ENCODE results near the gene ARHGAP42.
"Not testable (repeated sequence)": the region's sequence is repeated elsewhere in the genome, so short reads cannot be mapped to it uniquely, and the experiment has no call there.

ARHGAP42 gene

DNA sequence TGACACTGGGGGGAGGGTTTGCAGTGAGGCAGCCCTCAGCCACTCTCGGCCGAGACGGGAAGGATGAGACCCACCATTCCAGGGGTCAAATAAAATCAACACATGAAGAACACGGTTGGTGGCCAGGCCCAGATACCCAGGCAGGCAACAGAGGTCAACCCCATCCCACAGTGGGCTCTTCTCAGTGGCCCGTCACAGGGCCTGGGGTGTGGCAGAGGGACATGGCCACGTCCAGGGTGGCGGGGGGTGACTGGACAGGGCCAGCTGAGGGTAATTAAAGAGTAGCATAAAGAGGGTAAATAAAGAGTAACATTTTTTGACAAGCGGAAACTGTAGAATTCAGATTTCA, 188.4 kb downstream of the ARHGAP42 start:
- Mint-ChIP-seq H3K4me3 (no peak overlapping the region), H3K4me1 (ENCODE audit: low read depth) (no peaks in the 10 kb centered on the region), H3K36me3 (ENCODE audit: low read depth) (no peaks in the 10 kb centered on the region), H3K27me3 (ENCODE audit: low read depth) (no peaks in the 10 kb centered on the region), H3K9me3 (no peaks in the 10 kb centered on the region), H3K27ac (no peak overlapping the region)

DNA sequence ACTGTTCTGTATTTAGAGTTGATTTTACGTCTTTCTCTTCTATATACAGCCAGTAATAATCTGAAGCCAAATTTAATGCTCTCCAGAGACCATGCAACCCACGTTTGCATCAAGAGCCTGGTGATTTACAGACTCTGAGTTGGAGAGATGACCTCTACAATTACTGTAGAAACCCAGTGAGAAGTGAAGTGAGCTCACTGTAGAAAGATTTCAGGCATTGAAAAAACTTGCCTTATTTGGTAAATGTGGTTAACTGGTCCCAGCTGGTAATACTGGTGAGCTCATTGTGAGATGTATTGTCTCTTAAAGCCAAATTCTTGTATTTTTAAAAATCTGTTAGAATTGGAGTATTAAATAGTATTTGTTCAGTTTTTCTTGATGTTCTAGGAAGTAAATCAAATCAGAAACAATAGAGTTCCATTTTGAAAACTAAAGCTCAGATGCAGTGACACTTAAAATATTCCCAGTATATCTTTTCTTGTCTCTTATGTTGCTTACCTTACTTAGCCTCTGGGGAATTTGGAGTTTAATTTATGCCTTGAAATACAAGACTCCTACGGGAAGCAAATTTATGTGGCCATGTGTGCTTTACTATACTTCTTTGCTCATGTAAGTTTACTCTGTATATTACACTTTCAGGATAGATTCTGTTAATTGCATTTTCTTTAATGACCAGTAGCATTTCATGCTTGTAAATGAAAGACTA, 189.9 kb downstream of the ARHGAP42 start:
- no peaks in the 10 kb centered on the region for H3K36me3 Mint-ChIP-seq (ENCODE audit: low read depth)
- H3K9me3 Mint-ChIP-seq, result no peaks in the 10 kb centered on the region
- no peaks in the 10 kb centered on the region for H3K27me3 Mint-ChIP-seq (ENCODE audit: low read depth)
- H3K4me1 Mint-ChIP-seq (ENCODE audit: low read depth), result no peaks in the 10 kb centered on the region
- no peak overlapping the region for H3K27ac Mint-ChIP-seq
- H3K4me3 Mint-ChIP-seq, result no peak overlapping the region

DNA sequence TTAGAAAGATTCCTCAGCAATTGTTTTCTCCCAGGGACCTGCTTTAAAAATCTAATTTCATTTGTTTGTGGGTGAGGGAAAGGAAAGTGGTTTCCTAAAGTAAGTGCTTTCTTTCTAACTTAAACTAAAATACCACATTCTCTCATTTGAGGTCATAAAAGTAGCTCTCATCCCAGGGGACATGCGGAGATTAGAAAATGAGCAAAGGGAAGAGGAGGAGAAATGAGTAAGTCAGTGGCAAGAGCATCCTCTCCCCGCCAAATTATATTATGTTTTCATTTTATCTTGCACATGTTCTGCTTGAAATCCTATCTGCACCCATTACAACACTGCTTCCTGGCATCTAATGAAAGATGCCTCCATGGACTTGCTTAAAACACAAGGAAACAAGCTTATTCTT, 191.4 kb downstream of the ARHGAP42 start:
- Mint-ChIP-seq H3K4me3 (no peak overlapping the region), H3K36me3 (ENCODE audit: low read depth) (no peaks in the 10 kb centered on the region)

DNA sequence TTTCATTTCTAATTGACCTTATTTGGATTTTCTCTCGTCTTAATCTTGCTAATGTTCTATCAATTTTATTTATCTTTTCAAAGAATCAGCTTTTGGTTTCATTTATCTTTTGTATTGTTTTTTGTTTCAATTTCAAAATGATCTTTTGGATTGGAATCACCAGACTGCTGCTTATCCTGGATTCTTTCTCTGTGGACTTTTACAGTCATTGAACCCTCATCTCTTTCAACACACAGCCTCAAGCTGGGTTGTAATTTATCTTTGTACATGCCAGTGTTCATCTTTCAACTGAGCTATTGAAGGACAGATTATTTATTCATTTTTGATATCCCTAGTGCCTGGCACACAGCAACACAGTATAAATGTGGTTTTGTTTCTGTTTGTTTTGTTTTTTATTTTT, 195.9 kb downstream of the ARHGAP42 start:
- Mint-ChIP-seq H3K4me1 (ENCODE audit: low read depth) (no peaks in the 10 kb centered on the region), H3K9me3 (peaks cover 7% of the 10 kb centered on the region), H3K4me3 (no peak overlapping the region), H3K27ac (no peak overlapping the region), H3K36me3 (ENCODE audit: low read depth) (no peaks in the 10 kb centered on the region), H3K27me3 (ENCODE audit: low read depth) (no peaks in the 10 kb centered on the region)

More for the DNA sequence above, 191.4 kb downstream of the ARHGAP42 start:
- no peaks in the 10 kb centered on the region for H3K4me1 Mint-ChIP-seq (ENCODE audit: low read depth)
- no peak overlapping the region for H3K27ac Mint-ChIP-seq
- H3K9me3 Mint-ChIP-seq, result peaks cover 7% of the 10 kb centered on the region
- no peaks in the 10 kb centered on the region for H3K27me3 Mint-ChIP-seq (ENCODE audit: low read depth)

DNA sequence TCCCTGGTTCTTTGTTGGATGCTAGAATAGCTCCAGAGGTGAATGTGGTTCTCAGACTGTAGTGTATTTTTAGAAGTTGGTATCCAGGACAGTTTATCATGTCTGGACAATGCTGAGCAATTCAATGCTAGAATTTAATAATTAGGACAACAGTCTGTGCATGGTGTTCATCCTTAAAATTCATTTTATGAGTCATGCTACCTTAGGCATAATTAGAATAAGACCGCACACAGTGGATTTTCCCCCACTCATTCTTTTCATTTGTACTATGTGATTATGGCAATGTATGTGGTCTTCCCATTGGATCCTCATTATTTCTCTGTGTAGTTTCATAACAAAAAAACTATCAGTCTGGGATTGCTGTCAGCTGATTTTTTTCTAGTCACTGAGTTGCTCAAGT, 196.7 kb downstream of the ARHGAP42 start:
- Mint-ChIP-seq H3K27ac (no peak overlapping the region), H3K9me3 (peaks cover 7% of the 10 kb centered on the region), H3K4me3 (no peak overlapping the region), H3K36me3 (ENCODE audit: low read depth) (no peaks in the 10 kb centered on the region), H3K27me3 (ENCODE audit: low read depth) (no peaks in the 10 kb centered on the region), H3K4me1 (ENCODE audit: low read depth) (no peaks in the 10 kb centered on the region)

DNA sequence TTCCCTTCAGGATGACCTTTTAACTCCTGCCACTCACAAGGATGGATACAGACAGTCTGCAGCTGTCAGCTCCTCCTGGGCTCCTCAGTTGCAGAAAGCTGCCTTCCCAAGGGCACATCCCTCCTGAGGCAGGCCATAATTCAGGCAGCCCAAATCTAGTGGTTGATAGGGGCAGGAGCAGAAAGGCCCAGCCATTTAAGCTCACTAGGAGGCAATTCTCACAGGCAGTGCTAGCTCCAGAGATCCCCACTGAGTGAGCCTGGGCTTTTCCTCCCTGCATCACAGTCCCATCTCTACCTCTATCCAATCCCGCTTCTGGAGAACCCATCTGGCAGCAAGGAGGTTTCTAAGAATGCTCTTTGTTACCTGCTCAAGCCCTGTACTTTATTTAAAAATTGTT, 200.6 kb downstream of the ARHGAP42 start:
- no peaks in the 10 kb centered on the region for H3K4me1 Mint-ChIP-seq (ENCODE audit: low read depth)
- H3K36me3 Mint-ChIP-seq (ENCODE audit: low read depth), result no peaks in the 10 kb centered on the region
- no peak overlapping the region for H3K4me3 Mint-ChIP-seq
- peaks cover 4% of the 10 kb centered on the region for H3K9me3 Mint-ChIP-seq
- no peak overlapping the region for H3K27ac Mint-ChIP-seq
- no peaks in the 10 kb centered on the region for H3K27me3 Mint-ChIP-seq (ENCODE audit: low read depth)

DNA sequence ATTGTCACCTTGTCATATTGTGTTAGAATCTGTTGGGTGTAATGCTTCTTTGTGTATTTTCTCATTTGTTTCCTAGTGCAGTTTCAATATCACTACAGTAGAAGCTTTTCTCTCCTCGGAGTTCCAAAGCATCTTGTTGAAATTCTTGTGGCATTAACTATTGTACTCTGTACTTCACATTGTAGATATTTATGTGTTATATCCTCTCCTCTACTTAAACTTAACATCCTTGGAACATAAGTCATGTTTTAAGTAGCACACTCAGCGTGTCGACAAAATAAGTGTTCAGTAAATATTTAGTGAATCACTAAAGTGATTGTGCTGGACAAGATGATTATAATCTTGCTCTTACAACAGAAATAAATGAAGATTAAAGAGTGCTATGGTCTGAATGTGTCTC, 201.7 kb downstream of the ARHGAP42 start:
- H3K9me3 Mint-ChIP-seq, result no peaks in the 10 kb centered on the region
- no peaks in the 10 kb centered on the region for H3K36me3 Mint-ChIP-seq (ENCODE audit: low read depth)
- no peak overlapping the region for H3K27ac Mint-ChIP-seq
- H3K4me3 Mint-ChIP-seq, result no peak overlapping the region
- H3K27me3 Mint-ChIP-seq (ENCODE audit: low read depth), result no peaks in the 10 kb centered on the region
- no peaks in the 10 kb centered on the region for H3K4me1 Mint-ChIP-seq (ENCODE audit: low read depth)

DNA sequence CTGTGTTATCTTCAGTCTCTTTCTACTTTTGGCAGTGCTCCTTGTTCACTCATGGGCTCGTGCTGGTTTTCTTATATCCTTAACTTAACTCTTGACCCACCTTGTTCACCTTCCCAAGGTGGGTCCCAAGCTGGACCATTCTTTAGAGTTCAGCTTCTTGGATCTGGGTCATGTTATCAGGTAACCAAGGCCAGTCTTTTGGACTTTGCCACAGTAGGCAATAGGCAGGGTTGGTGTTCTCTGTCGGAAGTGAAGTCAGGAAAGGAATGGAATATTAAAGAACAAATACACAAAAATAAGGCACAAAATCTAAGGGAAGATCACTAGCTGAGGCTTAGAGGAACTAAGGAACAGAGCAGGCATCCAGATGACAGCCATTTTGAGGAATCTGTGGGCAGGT, 202.7 kb downstream of the ARHGAP42 start:
- H3K27me3 Mint-ChIP-seq (ENCODE audit: low read depth), result no peaks in the 10 kb centered on the region
- no peak overlapping the region for H3K27ac Mint-ChIP-seq
- no peaks in the 10 kb centered on the region for H3K9me3 Mint-ChIP-seq
- no peaks in the 10 kb centered on the region for H3K36me3 Mint-ChIP-seq (ENCODE audit: low read depth)
- H3K4me1 Mint-ChIP-seq (ENCODE audit: low read depth), result no peaks in the 10 kb centered on the region
- no peak overlapping the region for H3K4me3 Mint-ChIP-seq

DNA sequence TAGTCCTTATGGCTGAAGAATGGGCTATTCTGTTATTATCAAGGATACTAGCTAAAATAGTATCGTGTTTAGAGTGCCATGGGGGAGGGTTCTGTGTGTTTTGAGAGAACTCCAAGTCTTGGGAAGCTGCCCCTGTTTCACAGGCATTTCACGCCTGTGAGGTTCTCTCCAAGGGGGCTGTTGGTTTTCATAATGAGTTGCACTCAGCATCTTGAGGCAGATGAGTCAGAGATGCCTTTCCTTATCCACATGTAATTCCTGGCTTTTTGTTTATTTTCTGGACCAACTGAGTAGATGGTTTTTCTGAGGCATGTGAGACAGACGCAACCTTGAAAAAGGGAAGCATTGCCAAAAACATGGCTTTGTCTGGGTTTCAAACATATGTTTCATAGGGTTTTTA, 203.7 kb downstream of the ARHGAP42 start:
- H3K4me3 Mint-ChIP-seq, result no peak overlapping the region

DNA sequence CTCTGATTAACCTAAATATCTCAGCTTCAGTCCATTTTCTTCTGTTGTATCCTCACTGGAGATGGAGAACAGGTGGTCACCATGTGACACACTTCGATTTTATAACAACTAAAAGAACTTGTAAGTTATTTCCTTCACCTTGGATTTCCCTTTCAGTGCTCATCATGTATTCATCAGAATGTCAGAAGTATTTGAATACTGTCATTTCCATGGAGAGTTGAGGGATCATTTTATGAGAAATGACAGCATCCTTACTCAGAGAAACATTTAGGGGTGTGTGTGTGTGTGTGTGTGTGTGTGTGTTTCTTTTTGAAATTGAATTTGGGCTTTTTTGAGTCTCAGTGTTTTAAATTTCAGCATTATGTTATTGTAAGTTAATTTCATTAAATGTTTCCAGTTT, 205.8 kb downstream of the ARHGAP42 start:
- no peaks in the 10 kb centered on the region for H3K36me3 Mint-ChIP-seq (ENCODE audit: low read depth)
- H3K4me3 Mint-ChIP-seq, result no peak overlapping the region
- H3K27ac Mint-ChIP-seq, result no peak overlapping the region

More for the DNA sequence above, 203.7 kb downstream of the ARHGAP42 start:
- Mint-ChIP-seq H3K27ac (no peak overlapping the region), H3K27me3 (ENCODE audit: low read depth) (no peaks in the 10 kb centered on the region), H3K9me3 (no peaks in the 10 kb centered on the region), H3K36me3 (ENCODE audit: low read depth) (no peaks in the 10 kb centered on the region), H3K4me1 (ENCODE audit: low read depth) (no peaks in the 10 kb centered on the region)

DNA sequence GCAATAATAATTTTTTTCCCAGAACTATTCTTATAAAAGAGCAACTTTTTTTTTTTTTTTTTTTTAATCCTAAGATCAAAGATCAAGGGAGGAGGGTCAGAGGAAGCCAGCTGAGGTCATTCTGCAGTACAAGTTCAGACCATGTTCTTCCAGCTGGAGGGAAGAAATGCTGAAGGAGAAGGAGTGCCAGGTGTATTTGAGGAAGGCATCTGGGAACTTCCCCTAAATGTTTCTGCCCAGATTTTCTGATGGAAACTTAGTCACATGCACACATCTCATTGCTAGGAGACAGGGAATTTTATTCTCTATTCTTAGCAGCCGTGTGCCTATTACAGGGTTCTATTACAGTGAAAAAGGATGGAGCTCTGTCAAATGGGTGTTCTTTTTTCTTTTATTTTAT, 208.4 kb downstream of the ARHGAP42 start:
- H3K4me3 Mint-ChIP-seq, result no peak overlapping the region

More for the DNA sequence above, 205.8 kb downstream of the ARHGAP42 start:
- H3K4me1 Mint-ChIP-seq (ENCODE audit: low read depth), result no peaks in the 10 kb centered on the region
- peaks cover 4% of the 10 kb centered on the region for H3K9me3 Mint-ChIP-seq
- no peaks in the 10 kb centered on the region for H3K27me3 Mint-ChIP-seq (ENCODE audit: low read depth)

DNA sequence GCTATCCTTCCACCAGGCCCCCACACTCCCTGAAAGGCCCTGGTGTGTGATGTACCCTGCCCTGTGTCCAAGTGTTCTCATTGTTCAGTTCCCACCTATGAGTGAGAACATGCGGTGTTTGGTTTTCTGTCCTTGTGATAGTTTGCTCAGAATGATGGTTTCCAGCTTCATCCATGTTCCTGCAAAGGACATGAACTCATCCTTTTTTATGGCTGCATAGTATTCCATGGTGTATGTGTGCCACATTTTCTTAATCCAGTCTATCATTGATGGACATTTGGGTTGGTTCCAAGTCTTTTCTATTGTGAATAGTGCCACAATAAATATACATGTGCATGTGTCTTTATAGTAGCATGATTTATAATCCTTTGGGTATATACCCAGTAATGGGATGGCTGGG, 208.9 kb downstream of the ARHGAP42 start:
- not testable (repeated sequence) for H3K27ac Mint-ChIP-seq; H3K4me1 Mint-ChIP-seq (ENCODE audit: low read depth); H3K36me3 Mint-ChIP-seq (ENCODE audit: low read depth); H3K9me3 Mint-ChIP-seq; H3K27me3 Mint-ChIP-seq (ENCODE audit: low read depth); H3K4me3 Mint-ChIP-seq

More for the DNA sequence above, 208.4 kb downstream of the ARHGAP42 start:
- Mint-ChIP-seq H3K9me3 (peaks cover 4% of the 10 kb centered on the region), H3K27ac (no peak overlapping the region), H3K27me3 (ENCODE audit: low read depth) (no peaks in the 10 kb centered on the region), H3K36me3 (ENCODE audit: low read depth) (no peaks in the 10 kb centered on the region), H3K4me1 (ENCODE audit: low read depth) (no peaks in the 10 kb centered on the region)

DNA sequence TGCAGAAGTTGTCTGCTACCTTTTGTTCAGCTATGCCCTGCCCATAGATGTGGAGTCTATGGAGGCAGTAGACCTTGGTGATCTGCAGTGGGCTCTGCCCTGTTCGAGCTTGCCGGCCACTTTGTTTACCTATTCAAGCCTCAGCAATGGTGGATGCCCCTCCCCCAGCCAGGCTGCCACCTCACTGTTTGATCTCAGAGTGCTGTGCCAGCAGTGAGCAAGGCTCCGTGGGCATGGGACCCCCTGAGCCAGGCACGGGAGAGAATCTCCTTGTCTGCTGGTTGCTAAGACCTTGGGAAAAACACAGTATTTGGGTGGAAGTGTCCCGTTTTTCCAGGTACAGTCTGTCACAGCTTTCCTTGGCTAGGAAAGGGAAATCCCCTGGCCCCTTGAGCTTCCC, 214.4 kb downstream of the ARHGAP42 start:
- H3K9me3 Mint-ChIP-seq; H3K4me1 Mint-ChIP-seq (ENCODE audit: low read depth); H3K27me3 Mint-ChIP-seq (ENCODE audit: low read depth); H3K36me3 Mint-ChIP-seq (ENCODE audit: low read depth); H3K27ac Mint-ChIP-seq; H3K4me3 Mint-ChIP-seq: not testable (repeated sequence)

DNA sequence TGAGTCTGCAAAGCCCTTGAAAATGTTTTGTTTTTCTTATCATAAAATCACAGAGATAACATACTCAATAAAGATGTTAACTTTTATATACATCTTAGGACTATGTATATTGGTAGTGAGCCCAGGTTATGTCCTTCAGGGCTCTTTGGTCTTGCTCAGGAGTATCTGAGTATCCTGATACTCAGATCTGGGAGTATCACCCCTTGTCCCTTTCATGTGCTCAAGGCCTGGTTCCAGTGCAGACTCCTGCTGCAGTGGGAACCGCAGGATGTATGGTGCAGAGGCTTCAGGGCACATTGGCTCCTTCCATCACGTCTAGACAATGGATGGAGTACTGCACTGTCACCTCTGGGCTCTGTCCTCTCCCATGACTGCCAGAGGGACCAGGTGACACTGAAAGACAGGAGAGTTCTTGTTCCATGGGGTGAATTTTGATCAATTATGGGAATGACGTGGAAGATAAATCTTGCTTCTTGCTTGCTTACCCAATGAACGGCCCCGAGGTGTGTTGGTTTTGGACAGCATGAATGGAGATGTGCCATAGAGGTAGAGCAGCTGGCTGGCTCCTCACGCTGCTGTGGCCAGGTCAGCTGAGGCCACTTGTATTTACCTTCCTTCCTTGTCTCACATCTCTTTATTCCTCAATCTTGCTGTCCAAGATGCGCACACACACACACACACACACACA, 215.5 kb downstream of the ARHGAP42 start:
- Mint-ChIP-seq H3K4me1 (ENCODE audit: low read depth) (no peaks in the 10 kb centered on the region), H3K27me3 (ENCODE audit: low read depth) (no peaks in the 10 kb centered on the region), H3K4me3 (no peak overlapping the region), H3K36me3 (ENCODE audit: low read depth) (no peaks in the 10 kb centered on the region), H3K9me3 (peaks cover 3% of the 10 kb centered on the region), H3K27ac (no peak overlapping the region)

DNA sequence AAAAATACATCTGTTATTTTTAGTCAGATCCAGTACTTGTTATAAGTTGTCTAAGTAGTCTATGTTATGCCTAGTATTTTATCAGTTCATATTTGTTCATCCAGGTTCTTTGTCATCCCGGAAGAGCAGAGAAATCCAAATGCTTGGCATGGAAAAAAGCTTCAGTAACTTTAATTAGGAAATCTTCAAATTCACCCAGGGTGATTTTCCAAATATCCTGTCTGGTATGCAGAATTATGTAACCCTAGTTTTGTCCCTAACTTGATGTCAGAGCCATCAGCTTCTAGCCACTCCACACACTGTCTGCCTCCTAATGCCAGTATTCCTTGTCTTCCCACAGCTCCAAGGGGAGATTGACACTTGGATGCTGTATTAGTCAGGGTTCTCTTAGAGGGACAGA, 216.2 kb downstream of the ARHGAP42 start:
- Mint-ChIP-seq H3K9me3 (no peaks in the 10 kb centered on the region), H3K27me3 (ENCODE audit: low read depth) (no peaks in the 10 kb centered on the region), H3K36me3 (ENCODE audit: low read depth) (no peaks in the 10 kb centered on the region), H3K4me1 (ENCODE audit: low read depth) (no peaks in the 10 kb centered on the region), H3K4me3 (no peak overlapping the region), H3K27ac (no peak overlapping the region)

Measured in T-helper 1 cell treated with Interleukin-12 subunit alpha and Interleukin-12 subunit beta and Interleukin-4 antibody, amounts not matched to agents 30 μg/mL and 1 μg/mL, for 36 hours (primary cell).